Inferior parietal cortex (tissue), 1 donor: Measurements from ENCODE around the gene WNT11.

Source experiments
- DNase-seq: peaks from one replicate; pipeline ENCODE4 v3.0.0-alpha.2; 2016; ENCODE audit errors: extremely low spot score

The WNT11 gene

DNA sequence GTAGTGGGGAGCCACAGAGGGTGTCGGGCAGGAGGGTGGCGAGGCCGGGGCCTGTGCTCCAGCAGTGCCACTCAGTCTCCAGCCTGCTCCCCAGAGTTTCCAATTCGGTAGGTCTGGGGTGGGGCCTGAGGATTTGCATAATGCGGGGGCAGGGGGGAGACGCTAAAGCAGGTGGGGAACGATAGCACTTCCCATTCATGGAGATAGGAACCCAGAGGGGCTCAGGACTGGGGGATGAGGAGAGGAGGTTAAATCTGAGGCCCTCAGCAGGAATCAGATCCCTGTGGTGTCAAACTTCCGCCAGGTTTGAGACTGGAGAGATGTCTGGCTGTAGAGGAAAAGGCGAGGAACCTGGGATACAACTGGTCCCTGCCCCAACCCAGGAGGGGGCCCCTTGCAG, 29.8 kb downstream of the WNT11 start:
- DNase-seq, result no peak

GRCh38 chr11:76175783-76176182, 30.5 kb downstream of the WNT11 start:
- no peak for DNase-seq

- no peak for DNase-seq
Measured at GRCh38 chr11:76174330-76174729, 32.0 kb downstream of the WNT11 start.

GRCh38 chr11:76173663-76174062, 32.6 kb downstream of the WNT11 start:
- no peak for DNase-seq

GRCh38 chr11:76172583-76172982, 33.7 kb downstream of the WNT11 start:
- DNase-seq, result no peak

DNA sequence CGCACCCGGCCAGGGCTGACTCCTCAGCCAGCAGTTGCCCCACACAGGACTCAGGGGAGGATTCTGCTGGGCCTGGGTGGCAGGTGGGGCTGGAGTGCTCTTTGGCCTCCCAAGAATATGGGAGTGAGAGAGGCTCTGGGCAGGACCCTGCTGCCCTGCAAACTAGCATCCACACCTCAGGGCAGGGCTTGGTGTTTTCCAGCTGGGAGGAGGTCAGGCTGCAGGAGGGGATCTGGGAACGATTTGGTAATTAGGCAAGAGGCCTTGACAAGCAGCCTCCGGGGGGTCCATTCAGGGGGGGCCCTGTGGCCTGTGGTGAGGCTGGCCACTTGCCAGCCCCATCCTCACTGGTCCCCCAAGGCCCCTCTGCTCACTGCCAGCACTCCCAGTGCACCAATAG, 35.8 kb downstream of the WNT11 start:
- no peak for DNase-seq

DNA sequence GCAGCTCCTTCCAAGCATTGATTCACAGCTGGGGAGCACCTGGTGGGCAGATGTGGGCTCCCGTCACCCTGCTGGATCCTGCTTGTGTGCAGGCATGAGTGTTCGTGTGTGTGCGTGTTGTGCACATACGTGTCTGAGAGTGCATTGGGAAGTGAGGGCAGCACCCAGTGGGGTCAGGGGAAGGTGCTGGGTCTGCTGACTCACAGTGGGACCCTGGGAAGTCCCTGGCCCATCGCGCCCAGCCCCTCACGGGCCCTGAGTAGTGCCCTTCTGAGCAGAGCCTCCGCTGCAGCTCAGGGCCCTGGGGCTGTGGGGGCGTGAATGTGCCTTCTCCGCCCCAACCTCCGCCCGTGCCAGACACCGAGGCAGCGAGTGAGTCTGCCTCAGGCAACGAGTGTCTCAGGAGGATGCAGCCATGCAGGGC, 36.8 kb downstream of the WNT11 start:
- no peak for DNase-seq

GRCh38 chr11:76167590-76167989, 38.7 kb downstream of the WNT11 start:
- DNase-seq, result no peak

DNA sequence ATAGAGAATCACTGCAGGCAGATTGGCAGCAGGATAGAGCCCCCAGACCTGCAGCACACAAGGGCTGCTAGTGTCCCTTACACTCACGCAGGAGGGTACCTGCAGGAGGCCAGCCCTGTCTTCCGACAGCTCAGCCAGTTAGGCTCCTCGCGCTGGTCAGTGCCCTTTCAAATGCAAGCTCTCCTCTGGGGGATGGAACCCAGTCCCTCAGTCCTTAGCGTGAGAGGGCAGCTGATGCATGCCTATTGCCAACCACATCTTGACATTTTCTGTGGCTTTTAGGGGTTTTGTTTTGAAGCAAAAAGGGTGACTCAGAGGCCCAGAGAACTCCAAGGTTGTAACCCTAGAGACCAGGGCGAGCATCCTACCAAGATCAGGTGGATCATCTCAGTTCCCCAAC, 40.0 kb downstream of the WNT11 start:
- no peak for DNase-seq

DNA sequence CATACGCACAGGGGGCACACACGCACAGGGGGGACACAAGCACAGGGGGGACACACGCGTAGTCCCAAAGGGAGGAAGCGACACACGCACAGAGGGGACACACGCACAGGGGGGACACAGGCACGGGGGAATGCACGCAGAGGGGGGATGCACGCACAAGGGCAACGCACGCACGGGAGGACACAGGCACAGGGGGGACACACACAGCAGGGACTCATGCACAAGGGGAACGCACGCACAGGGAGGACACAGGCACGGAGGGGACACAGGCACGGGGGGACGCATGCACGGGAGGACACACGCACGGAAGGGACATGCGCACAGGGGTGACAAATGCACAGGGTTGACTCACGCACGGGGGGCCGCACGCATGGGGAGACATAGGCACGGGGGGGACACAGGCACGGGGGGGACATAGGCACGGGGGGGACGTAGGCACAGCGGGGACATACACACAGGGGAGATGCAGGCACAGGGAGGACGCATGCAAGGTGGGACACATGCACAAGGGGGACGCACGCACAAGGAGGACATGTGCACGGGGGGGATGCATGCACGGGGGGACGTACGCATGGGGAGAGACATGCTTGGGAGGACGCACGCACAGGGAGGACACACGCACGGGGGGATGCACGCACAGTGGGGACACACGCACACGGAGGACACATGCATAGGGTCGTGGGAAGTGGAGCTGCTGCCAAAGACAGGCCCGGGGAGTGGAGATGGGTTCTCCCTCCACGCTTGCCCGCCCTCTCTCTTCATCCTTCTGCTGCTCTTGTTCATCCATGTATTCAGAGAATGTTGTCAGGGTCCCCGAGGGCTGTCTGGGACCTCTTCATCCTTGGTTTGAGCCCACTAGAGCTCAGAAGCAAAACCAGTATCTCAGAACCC, 41.2 kb downstream of the WNT11 start:
- no peak for DNase-seq

- DNase-seq, result no peak
Measured at GRCh38 chr11:76164081-76164480, 42.2 kb downstream of the WNT11 start.

DNA sequence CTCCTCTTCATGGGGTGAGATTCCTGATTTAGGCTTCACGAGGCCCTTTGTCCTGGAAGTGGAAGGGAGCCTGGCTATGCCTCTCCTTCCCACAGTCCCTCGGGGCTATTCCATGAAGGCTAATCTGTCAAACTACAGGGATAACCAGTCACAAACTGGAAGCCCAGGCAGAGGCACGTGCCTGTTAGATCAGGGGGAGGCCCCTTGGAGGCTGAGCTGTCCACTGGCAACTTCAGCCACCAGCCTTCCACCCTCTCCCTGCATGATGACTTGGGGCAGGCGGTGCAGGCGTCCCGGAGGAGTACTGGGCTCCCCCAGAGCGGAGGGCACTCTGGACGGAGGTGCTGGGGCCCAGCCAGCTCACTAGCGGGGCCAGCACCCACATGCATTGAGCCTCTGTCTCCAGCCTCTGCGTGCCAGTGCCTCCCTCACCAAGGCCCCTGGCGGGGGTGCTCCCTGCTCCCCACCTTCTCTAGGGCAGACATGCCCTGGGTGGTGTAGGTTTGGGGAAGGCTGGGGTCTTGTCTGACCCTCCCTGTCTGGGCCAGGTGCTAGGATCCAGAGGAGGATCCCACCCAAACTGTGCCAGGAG, 42.9 kb downstream of the WNT11 start:
- DNase-seq, result no peak

DNA sequence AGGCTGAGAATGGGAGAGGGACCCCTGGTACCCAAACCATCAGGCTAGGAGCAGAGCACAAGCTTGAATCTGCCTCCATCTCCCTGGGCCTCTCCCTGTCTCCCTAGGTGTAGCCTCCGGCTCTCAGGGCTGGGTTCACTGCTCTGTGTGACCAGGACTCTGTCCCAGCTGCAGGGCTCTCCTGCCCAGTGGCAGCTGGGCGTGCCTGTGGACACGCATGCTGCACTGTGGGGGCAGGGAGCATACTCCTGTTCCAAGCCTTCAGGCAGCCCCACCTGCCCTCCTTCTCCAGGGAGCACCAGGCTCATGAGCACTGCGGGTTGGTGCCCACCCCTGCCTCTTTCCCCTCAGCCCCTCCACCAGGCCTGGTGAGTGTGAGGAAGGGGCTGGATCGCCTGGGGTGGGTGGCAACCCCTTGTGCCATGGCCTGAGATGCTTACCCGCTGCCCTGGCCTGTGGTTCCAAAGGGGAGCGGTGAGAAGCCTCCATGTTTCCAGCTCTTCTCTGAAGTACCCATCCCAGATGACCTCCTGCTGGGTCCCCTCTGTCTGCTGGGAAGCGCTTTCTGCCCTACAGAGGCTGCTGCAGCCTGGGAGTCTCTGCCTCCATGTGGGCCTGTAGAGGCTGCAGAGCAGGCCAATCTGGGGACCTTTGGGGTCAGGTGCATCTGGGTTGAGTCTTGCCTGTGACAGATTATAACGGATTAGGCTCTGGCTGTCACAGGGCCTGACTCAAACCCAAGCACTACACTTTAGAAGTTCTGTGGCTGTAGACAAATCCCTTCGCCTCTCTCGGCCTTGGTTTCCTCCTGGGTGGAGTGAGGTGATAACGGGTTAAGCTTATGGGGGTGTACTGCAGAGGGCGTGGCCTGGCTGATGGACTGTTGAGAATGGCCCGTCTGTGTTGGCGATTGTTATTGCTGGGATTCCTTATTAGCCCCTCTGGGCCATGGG, 43.7 kb downstream of the WNT11 start:
- DNase-seq, result no peak

- no peak for DNase-seq
Measured at GRCh38 chr11:76161261-76161961, 44.9 kb downstream of the WNT11 start.

DNA sequence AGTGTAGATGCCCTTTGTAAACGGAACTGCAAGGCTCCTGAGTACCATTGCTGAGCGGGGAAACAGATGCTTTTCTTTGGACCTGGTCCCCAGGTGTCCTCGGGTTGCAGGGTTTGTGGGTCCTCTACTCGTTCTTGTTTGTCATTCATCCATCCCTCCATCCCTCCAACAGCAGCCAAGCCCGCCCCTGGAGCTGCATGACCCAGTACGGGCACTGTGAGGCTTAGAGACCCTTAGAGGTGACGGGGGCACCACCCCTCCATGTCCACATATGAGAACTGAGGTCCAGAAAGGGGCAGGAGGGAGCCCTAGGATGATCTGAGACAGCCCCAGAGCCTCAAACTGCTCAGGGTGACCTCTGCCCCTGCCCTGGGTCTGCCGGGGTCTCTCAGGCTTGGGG, 45.4 kb downstream of the WNT11 start:
- no peak for DNase-seq

DNA sequence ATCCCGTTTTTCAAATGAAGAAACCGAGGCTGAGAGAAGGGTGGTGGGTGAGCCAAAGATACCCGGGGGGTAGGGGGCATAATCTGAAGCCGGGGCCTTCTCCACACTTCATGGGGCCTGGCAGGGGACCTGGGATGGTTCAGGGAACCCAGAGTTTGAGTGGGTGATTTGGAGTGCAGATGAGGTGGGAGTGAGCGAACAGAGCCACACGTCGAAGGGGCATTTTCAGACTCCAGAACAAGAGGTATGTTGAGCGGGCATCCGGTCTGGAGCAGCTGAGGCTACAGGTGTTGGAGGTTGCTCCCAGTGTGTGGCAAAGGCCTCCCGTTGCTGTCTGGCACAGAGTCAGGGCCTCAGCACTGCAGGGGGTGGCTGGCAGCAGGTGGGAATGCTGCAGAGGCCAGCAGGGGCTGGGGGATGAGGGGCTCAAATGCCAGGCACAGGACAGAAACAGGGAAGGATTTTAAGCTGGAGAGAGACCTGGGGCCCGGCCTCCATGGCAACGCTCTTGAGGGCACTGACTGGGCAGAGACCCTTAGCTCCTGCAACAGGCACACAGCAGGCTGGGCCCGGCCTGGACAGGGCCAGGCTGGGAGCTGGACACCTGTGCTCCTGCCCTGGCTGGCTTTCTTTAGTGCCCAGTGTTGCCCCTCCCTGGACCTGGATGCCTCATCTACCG, 46.2 kb downstream of the WNT11 start:
- no peak for DNase-seq

- no peak for DNase-seq
Measured at GRCh38 chr11:76159303-76159937, 46.9 kb downstream of the WNT11 start.

- DNase-seq, result no peak
Measured at GRCh38 chr11:76158394-76159302, 47.7 kb downstream of the WNT11 start.

GRCh38 chr11:76157891-76158290, 48.4 kb downstream of the WNT11 start:
- no peak for DNase-seq
